Body of pancreas (tissue), 4 donors: ENCODE data around the gene MARCHF4. TPM values are rescaled to one million over a fixed set of nuclear protein-coding genes. Genes with fewer than 3 reads are reported as not detected.

Source experiments
- ATAC-seq: fragments of 150-250 bp; one replicate; pipeline ENCODE4 v1.9.1; 2016
- DNase-seq, 4 donors: peaks; one replicate each; pipeline ENCODE4 v3.0.0-alpha.2; 2019
- H3K27ac ChIP-seq, 4 donors: fragments of 200-600 bp; sonication (generic); 1 replicate in 3 of 4; 2 replicates in 1 of 4; pipeline versions ENCODE4 v1.5.1 to v1.6.1; 2016 to 2019; ENCODE audit warnings: mild to moderate bottlenecking in 1 of 4, mixed read lengths in 1 of 4, moderate library complexity in 1 of 4
- H3K27me3 ChIP-seq, 2 donors: fragments of 200-600 bp; sonication (generic); one replicate each; pipeline ENCODE4 v1.6.0; 2016; ENCODE audit warnings: mild to moderate bottlenecking in 1 of 2
- H3K36me3 ChIP-seq, 2 donors: fragments of 200-600 bp; sonication (generic); replicated peaks in 1 of 2; 2 replicates each; pipeline ENCODE4 v1.5.1; 2016; ENCODE audit warnings: low read depth in 2 of 2; ENCODE audit not compliant: insufficient read depth in 1 of 2
- H3K4me1 ChIP-seq: fragments of 200-600 bp; sonication (generic); one replicate; pipeline ENCODE4 v1.6.0; 2016
- H3K4me3 ChIP-seq, 2 donors: fragments of 200-600 bp; sonication (generic); 1 replicate in 1 of 2; 2 replicates in 1 of 2; pipeline ENCODE4 v1.5.1; 2016 to 2019
- H3K9me3 ChIP-seq, 3 donors: fragments of 200-600 bp; sonication (generic); 1 replicate in 2 of 3; 2 replicates in 1 of 3; pipeline ENCODE4 v1.5.1; 2016
- POLR2A ChIP-seq, 3 donors: fragments of 450-650 bp; IDR thresholded peaks; one replicate each; pipeline ENCODE4 v1.6.1; 2016; ENCODE audit warnings: antibody characterized with exemption in 3 of 3, mild to moderate bottlenecking in 2 of 3
- WGBS, 2 donors: methylation state at CpG; one replicate each; pipeline ENCODE4 v1.1.5; 2017; 5-methylcytosine and 5-hydroxymethylcytosine counted together
- intact Hi-C: fragments of 100-400 bp; cut with DNase I; formaldehyde crosslinking; loops from one replicate; pipeline ENCODE4 v1.15.1; 2023
- total RNA-seq, 2 donors: library from RNA; depleted of rRNA; stranded (reverse); fragments of >200 nt; gene quantifications; one replicate each; pipeline ENCODE4 v1.1.0, GENCODE V29; 2016
- TF ChIP-seq, protein P1 (sequence below), 7 experiments: fragments of 450-650 bp in 4 of 7; fragments of 200-600 bp in 3 of 7; sonication (generic) in 3 of 7; IDR thresholded peaks; one replicate each; pipeline ENCODE4 v1.5.1; 2016 to 2019; ENCODE audit warnings: antibody characterized with exemption in 7 of 7

MARCHF4 gene
- total RNA-seq, 2 donors from 2014 or later = 0.52 to 2.6 TPM

DNA sequence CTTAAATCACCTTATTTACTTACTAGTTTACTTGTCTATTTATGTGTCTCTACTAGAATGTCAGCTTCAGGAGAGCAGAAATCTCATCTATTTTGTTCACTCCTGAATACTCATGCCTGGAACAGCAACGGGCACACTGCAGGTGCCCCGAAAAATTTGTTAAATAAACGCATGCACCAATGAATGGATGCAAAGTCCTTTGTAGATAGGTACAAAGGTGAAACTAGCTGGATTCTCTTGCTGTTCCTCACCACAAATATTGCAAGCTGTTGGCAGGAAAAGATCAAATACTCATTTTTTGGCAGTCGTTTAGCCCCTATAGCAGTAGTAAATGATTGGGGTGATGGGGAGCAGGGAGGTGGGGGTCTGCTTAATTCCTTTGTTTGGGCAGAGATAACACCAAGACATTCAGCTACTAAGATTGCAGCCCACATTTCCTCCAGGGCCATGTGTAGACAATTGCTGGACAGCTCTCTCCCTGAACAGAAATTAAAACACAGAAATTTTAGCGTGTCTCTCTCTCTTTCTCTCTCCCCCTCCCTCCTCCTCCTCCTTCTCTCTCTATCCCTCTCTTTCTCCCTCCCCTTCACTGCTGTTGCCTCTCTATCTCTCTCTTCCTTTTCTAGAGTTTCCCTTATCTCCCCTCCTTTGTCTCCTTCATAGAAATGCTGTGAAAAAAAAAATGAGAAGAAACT lies 5.4 kb downstream of the MARCHF4 start:
- no peaks in the 10 kb centered on the region for H3K9me3 ChIP-seq
- ATAC-seq (no peak), DNase-seq (no peak)
- H3K27me3 ChIP-seq = peaks cover 0 to 15% of the 10 kb centered on the region in 2 donors
- intact Hi-C loops = no loop called here
- WGBS, 2 donors = 28 to 41% methylated on average over 5 of the region's 5 CpGs
- peaks cover 18% of the 10 kb centered on the region for H3K4me1 ChIP-seq
- H3K4me3 ChIP-seq = no peak overlapping the region
- no peak overlapping the region for H3K27ac ChIP-seq
- no peaks in the 10 kb centered on the region for H3K36me3 ChIP-seq
- no peak for TF ChIP-seq POLR2A (IDR thresholded peaks at IDR 0.05)
- TF ChIP-seq, protein P1, sequence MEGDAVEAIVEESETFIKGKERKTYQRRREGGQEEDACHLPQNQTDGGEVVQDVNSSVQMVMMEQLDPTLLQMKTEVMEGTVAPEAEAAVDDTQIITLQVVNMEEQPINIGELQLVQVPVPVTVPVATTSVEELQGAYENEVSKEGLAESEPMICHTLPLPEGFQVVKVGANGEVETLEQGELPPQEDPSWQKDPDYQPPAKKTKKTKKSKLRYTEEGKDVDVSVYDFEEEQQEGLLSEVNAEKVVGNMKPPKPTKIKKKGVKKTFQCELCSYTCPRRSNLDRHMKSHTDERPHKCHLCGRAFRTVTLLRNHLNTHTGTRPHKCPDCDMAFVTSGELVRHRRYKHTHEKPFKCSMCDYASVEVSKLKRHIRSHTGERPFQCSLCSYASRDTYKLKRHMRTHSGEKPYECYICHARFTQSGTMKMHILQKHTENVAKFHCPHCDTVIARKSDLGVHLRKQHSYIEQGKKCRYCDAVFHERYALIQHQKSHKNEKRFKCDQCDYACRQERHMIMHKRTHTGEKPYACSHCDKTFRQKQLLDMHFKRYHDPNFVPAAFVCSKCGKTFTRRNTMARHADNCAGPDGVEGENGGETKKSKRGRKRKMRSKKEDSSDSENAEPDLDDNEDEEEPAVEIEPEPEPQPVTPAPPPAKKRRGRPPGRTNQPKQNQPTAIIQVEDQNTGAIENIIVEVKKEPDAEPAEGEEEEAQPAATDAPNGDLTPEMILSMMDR (IDR thresholded peaks at IDR 0.05) = no peak

DNA sequence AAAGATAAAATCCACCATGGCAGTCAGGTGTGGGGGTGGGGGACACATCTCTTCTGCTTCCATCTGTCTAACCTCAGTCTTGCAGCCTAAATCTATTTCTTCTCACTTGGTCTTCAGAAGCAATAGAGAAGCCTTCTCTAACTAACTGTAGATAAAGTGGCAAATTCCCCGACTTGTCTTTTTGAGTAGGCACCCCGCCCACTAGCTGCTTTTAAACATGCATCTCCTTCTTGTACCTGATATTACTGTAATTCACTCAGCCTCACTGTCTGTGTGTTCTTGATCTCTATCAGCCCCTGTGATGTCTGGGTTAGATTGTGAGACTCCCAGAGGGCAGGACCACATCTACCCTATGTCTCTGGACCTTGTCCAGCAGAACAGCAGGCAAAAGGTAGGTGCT lies 6.8 kb downstream of the MARCHF4 start:
- no peak for TF ChIP-seq POLR2A (IDR thresholded peaks at IDR 0.05)
- TF ChIP-seq, protein P1 (IDR thresholded peaks at IDR 0.05) = no peak

DNA sequence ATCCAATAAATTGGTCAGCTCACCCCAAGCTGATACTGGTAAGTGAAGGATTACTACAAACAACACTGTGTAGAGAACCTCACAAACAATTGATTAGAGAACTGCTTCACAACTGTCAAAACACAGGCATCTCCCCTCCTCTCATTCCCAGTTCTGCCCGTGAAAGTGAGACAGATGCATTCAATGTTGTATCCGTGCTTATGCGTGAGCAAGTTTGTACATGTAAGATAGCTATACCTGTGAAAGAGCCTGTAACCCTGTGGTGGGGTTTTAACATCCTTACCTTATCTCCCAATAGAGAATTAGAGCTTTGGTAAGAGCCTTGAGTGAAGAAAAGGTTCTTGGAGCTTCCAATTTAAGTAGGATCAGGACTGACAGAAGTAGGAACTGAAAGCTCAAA lies 9.1 kb downstream of the MARCHF4 start:
- intact Hi-C loops = no loop called here
- ATAC-seq (no peak), DNase-seq (no peak)
- TF ChIP-seq, protein P1 (IDR thresholded peaks at IDR 0.05) = no peak
- TF ChIP-seq POLR2A (IDR thresholded peaks at IDR 0.05) = no peak
- WGBS, 2 donors = 82 to 91% methylated on average over 3 of the region's 3 CpGs
- no peak overlapping the region for H3K4me3 ChIP-seq
- peaks cover 8% of the 10 kb centered on the region for H3K4me1 ChIP-seq
- H3K27me3 ChIP-seq = no peaks in the 10 kb centered on the region
- no peaks in the 10 kb centered on the region for H3K36me3 ChIP-seq
- H3K27ac ChIP-seq = no peak overlapping the region
- H3K9me3 ChIP-seq = no peaks in the 10 kb centered on the region

More for the DNA sequence above, 6.8 kb downstream of the MARCHF4 start:
- Histone ChIP-seq H3K4me3 (no peak overlapping the region), H3K36me3 (no peaks in the 10 kb centered on the region), H3K27ac (no peak overlapping the region), H3K4me1 (peaks cover 8% of the 10 kb centered on the region), H3K9me3 (no peaks in the 10 kb centered on the region), H3K27me3 (peaks cover 0 to 5% of the 10 kb centered on the region in 2 donors)
- WGBS, 2 donors = 93 to 95% methylated on average over 2 of the region's 2 CpGs
- no peak for ATAC-seq
- no peak for DNase-seq
- intact Hi-C loops = no loop called here

DNA sequence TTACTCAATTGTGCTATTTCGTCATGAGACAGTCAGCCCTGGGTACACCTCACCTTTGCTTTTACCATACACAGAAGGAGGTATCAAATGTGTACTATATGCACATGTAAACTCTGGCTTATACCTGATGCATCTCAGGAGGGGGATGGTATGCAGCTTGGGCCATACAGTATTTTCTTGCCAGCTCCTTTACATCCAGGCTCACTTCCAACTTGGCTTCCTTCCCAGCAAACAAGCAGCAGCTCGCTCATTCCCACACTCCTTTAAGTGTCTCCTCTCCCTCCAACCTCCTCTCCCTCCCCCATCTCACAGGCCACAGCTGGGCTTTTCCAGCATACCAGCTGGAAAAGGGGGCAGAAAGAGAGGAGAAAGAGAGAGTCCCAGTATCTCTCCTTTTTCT lies 9.6 kb downstream of the MARCHF4 start:
- TF ChIP-seq, protein P1 (IDR thresholded peaks at IDR 0.05) = no peak
- no peak overlapping the region for H3K4me3 ChIP-seq
- no peaks in the 10 kb centered on the region for H3K27me3 ChIP-seq
- H3K9me3 ChIP-seq = no peaks in the 10 kb centered on the region
- WGBS, 2 donors = 28 to 36% methylated on average over 2 of the region's 2 CpGs
- peak in 3 of 4 donors; percentile 49 to 68 (median 61) for DNase-seq
- no peak overlapping the region for H3K27ac ChIP-seq
- ATAC-seq = no peak
- intact Hi-C loops = no loop called here
- H3K36me3 ChIP-seq = no peaks in the 10 kb centered on the region
- H3K4me1 ChIP-seq = peaks cover 8% of the 10 kb centered on the region

DNA sequence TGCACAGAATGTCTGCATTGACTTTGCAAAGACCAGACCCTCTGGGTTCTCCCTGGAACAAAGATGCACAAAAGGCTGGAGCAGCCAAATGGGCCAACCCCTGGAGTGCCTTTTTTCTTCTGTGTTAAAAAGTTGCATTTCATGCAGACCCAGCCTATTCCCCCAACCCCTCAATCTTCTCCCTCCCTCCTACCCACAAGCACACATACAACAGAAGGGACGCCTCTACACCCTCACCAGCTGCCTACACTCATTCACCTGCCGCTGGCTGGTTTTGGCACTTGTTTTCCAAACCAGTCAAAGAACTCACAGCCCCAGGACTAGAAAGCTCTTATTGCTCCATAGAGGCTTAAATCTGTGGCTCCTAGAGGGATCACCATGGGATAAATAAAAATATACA lies 16.6 kb downstream of the MARCHF4 start:
- Histone ChIP-seq H3K27me3 (no peaks in the 10 kb centered on the region), H3K4me3 (no peak overlapping the region), H3K4me1 (no peaks in the 10 kb centered on the region), H3K36me3 (no peaks in the 10 kb centered on the region), H3K9me3 (no peaks in the 10 kb centered on the region), H3K27ac (no peak overlapping the region)
- TF ChIP-seq, protein P1 (IDR thresholded peaks at IDR 0.05) = no peak
- TF ChIP-seq POLR2A (IDR thresholded peaks at IDR 0.05) = no peak
- 64 to 71% methylated on average over 2 of the region's 2 CpGs for WGBS, 2 donors
- no peak for ATAC-seq
- no peak for DNase-seq
- intact Hi-C loops = no loop called here
